Gastroesophageal sphincter (tissue), 4 donors: ENCODE data around the gene SOX6. TPM values are rescaled to one million over a fixed set of nuclear protein-coding genes. Genes with fewer than 3 reads are reported as not detected.

ENCODE experiments used
- ATAC-seq: fragments of 150-250 bp; one replicate; pipeline ENCODE4 v1.9.1; 2016; ENCODE audit warnings: mild to moderate bottlenecking, moderate library complexity
- H3K27ac ChIP-seq, 4 donors: fragments of 200-600 bp; sonication (generic) in 3 of 4; 1 replicate in 3 of 4; 2 replicates in 1 of 4; pipeline ENCODE4 v1.5.1; 2016 to 2019
- H3K27me3 ChIP-seq: fragments of 200-600 bp; sonication (generic); one replicate; pipeline ENCODE4 v1.5.1; 2019
- H3K36me3 ChIP-seq, 2 donors: fragments of 200-600 bp; sonication (generic); one replicate each; pipeline ENCODE4 v1.5.1; 2019; ENCODE audit warnings: control low read depth in 1 of 2
- H3K4me1 ChIP-seq, 3 donors: fragments of 200-600 bp; sonication (generic); 1 replicate in 2 of 3; 2 replicates in 1 of 3; pipeline ENCODE4 v1.5.1; 2016 to 2019; ENCODE audit warnings: control low read depth in 2 of 3
- H3K4me3 ChIP-seq, 2 donors: fragments of 200-600 bp; sonication (generic); one replicate each; pipeline ENCODE4 v1.5.1; 2019; ENCODE audit warnings: mild to moderate bottlenecking in 1 of 2, moderate library complexity in 1 of 2
- H3K9me3 ChIP-seq, 3 donors: fragments of 200-600 bp; sonication (generic); one replicate each; pipeline ENCODE4 v1.5.1; 2017 to 2019; ENCODE audit warnings: control low read depth in 2 of 3
- CTCF ChIP-seq, 4 experiments: fragments of 200-600 bp in 2 of 4; fragments of 450-650 bp in 2 of 4; sonication (generic) in 1 of 4; IDR thresholded peaks; one replicate each; pipeline ENCODE4 v1.5.1; 2017 to 2019; ENCODE audit warnings: antibody characterized with exemption in 4 of 4, mild to moderate bottlenecking in 2 of 4, moderate library complexity in 2 of 4
- EP300 ChIP-seq: sonication (generic); formaldehyde crosslinking; IDR thresholded peaks from one replicate; pipeline ENCODE4 v1.6.1; 2017; ENCODE audit warnings: antibody characterized with exemption, mild to moderate bottlenecking
- POLR2A ChIP-seq, 2 donors: fragments of 450-650 bp; IDR thresholded peaks; one replicate each; pipeline ENCODE4 v1.6.1; 2017; ENCODE audit warnings: antibody characterized with exemption in 2 of 2, mild to moderate bottlenecking in 2 of 2, moderate library complexity in 1 of 2
- POLR2AphosphoS5 ChIP-seq: sonication (generic); formaldehyde crosslinking; IDR thresholded peaks from one replicate; pipeline ENCODE4 v1.6.1; 2017; ENCODE audit warnings: antibody characterized with exemption
- WGBS, 2 donors: methylation state at CpG; one replicate each; pipeline ENCODE4 v1.1.5; 2018; ENCODE audit warnings: low coverage in 1 of 2; 5-methylcytosine and 5-hydroxymethylcytosine counted together
- total RNA-seq, 4 donors: library from RNA; depleted of rRNA; stranded (reverse); fragments of >200 nt; gene quantifications; one replicate each; pipeline ENCODE4 v1.1.0, GENCODE V29; 2016

SOX6 gene
- total RNA-seq, 4 donors from 2014 or later = 1.2 to 21.9 (median 6.5) TPM

- no peaks in the 10 kb centered on the region for H3K27me3 ChIP-seq
- H3K36me3 ChIP-seq = no peaks in the 10 kb centered on the region
- WGBS, 2 donors = 93 to 100% methylated on average over 1 of the region's 1 CpG
- ATAC-seq = no peak
- TF ChIP-seq POLR2AphosphoS5 = no peak
- TF ChIP-seq POLR2A (IDR thresholded peaks at IDR 0.05) = no peak
- no peak for TF ChIP-seq EP300
- no peak for TF ChIP-seq CTCF (IDR thresholded peaks at IDR 0.05)
- no peaks in the 10 kb centered on the region for H3K9me3 ChIP-seq
- peaks cover 0 to 2% (median 0%) of the 10 kb centered on the region in 3 donors for H3K4me1 ChIP-seq
- no peak overlapping the region for H3K4me3 ChIP-seq
- H3K27ac ChIP-seq = no peak overlapping the region
These were observed 375.1 kb downstream of the SOX6 start for GRCh38 chr11:15981292-15981691.

GRCh38 chr11:15977116-15977515 lies 379.2 kb downstream of the SOX6 start:
- ATAC-seq = no peak
- Histone ChIP-seq H3K4me1 (peaks cover 0 to 10% (median 0%) of the 10 kb centered on the region in 3 donors), H3K27me3 (no peaks in the 10 kb centered on the region), H3K36me3 (no peaks in the 10 kb centered on the region), H3K9me3 (no peaks in the 10 kb centered on the region), H3K27ac (no peak overlapping the region), H3K4me3 (no peak overlapping the region)
- TF ChIP-seq EP300 = no peak
- TF ChIP-seq CTCF (IDR thresholded peaks at IDR 0.05) = no peak
- no peak for TF ChIP-seq POLR2AphosphoS5
- no peak for TF ChIP-seq POLR2A (IDR thresholded peaks at IDR 0.05)
- WGBS, 2 donors = 76 to 97% methylated on average over 4 of the region's 4 CpGs

- H3K4me1 ChIP-seq = peaks cover 0 to 10% (median 0%) of the 10 kb centered on the region in 3 donors
- WGBS, 2 donors = 49 to 56% methylated on average over 6 to 7 of the region's 7 CpGs
- H3K36me3 ChIP-seq = no peaks in the 10 kb centered on the region
- no peaks in the 10 kb centered on the region for H3K27me3 ChIP-seq
- no peak overlapping the region for H3K4me3 ChIP-seq
- peak; percentile 41 for ATAC-seq
- H3K27ac ChIP-seq = no peak overlapping the region
- TF ChIP-seq POLR2AphosphoS5 = no peak
- TF ChIP-seq CTCF (IDR thresholded peaks at IDR 0.05) = no peak
- TF ChIP-seq POLR2A (IDR thresholded peaks at IDR 0.05) = no peak
- no peak for TF ChIP-seq EP300
- H3K9me3 ChIP-seq = no peaks in the 10 kb centered on the region
These were observed 379.8 kb downstream of the SOX6 start for GRCh38 chr11:15976433-15977045.

- TF ChIP-seq POLR2AphosphoS5 (no peak), CTCF (IDR thresholded peaks at IDR 0.05) (no peak), EP300 (no peak), POLR2A (IDR thresholded peaks at IDR 0.05) (no peak)
- Histone ChIP-seq H3K4me1 (peaks cover 0 to 10% (median 0%) of the 10 kb centered on the region in 3 donors), H3K27ac (no peak overlapping the region), H3K9me3 (no peaks in the 10 kb centered on the region), H3K36me3 (no peaks in the 10 kb centered on the region), H3K4me3 (no peak overlapping the region), H3K27me3 (no peaks in the 10 kb centered on the region)
- no peak for ATAC-seq
- WGBS, 2 donors = 72 to 100% methylated on average over 2 of the region's 2 CpGs
These were observed 380.6 kb downstream of the SOX6 start for GRCh38 chr11:15975742-15976141.

GRCh38 chr11:15972838-15973237 lies 383.5 kb downstream of the SOX6 start:
- TF ChIP-seq EP300 (no peak), POLR2A (IDR thresholded peaks at IDR 0.05) (no peak), CTCF (IDR thresholded peaks at IDR 0.05) (no peak), POLR2AphosphoS5 (no peak)
- WGBS, 2 donors = 87% methylated on average over 3 of the region's 5 CpGs; no CpG with 5 or more reads in 1 of the 2 donors
- Histone ChIP-seq H3K36me3 (no peaks in the 10 kb centered on the region), H3K27me3 (no peaks in the 10 kb centered on the region), H3K9me3 (no peaks in the 10 kb centered on the region), H3K4me1 (peaks cover 4 to 35% (median 10%) of the 10 kb centered on the region in 3 donors), H3K27ac (no peak overlapping the region), H3K4me3 (no peak overlapping the region)
- no peak for ATAC-seq
